ENCODE results near the gene NRROS.

NRROS gene

DNA sequence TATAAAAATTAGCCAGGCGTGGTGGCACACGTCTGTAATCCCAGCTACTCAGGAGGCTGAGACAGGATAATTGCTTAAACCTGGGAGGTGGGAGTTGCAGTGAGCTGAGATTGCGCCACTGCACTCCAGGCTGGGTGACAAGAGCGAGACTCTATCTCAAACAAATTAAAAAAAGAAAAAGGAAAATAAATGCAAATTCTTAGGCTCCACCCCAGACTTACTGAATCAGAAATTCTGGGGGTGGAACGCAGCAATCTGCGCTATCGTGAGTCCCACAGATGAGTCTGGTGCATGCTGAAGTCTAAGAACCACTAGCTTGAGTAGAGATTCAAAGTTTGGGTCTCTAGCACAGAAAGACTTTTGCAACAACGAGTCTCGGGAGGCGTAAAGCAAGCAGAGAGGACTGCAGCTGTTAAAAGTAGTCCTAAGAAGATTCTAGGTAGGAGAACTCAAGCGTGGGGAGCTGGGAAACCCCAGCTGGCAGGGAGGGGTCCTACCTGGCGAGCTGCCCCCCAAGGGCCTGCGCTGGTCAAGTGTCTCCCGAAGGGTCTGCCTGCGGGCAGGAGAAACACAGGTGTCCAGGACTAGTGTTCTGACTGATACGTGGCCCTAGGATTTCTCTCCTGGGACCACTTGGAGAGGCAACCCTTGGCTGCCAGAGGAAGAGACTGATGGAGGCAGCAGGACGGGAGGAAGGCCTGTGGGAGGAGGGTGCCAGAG, 50.6 kb downstream of the NRROS start:
- DNase-seq, result no peak

- DNase-seq, result no peak
These were observed 51.9 kb downstream of the NRROS start for GRCh38 chr3:196691386-196691785.

DNA sequence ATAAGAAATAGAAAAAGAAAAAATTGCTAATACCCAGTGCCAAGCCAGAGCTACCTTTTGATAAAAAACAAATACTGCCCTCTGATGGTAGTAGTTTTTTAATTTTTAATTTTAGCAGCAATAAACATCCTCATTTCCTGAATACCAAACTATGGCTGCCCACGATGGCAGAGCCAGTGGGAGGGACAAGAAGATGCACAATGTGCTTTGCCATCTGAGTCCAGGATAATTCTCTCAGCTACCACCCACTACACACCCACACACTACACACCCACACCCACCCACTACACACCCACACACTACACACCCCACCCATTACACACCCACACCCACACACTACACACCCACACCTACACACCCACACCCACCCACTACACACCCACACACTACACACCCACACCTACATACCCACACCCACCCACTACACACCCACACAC, 54.7 kb downstream of the NRROS start:
- DNase-seq, result peak; percentile 20

DNA sequence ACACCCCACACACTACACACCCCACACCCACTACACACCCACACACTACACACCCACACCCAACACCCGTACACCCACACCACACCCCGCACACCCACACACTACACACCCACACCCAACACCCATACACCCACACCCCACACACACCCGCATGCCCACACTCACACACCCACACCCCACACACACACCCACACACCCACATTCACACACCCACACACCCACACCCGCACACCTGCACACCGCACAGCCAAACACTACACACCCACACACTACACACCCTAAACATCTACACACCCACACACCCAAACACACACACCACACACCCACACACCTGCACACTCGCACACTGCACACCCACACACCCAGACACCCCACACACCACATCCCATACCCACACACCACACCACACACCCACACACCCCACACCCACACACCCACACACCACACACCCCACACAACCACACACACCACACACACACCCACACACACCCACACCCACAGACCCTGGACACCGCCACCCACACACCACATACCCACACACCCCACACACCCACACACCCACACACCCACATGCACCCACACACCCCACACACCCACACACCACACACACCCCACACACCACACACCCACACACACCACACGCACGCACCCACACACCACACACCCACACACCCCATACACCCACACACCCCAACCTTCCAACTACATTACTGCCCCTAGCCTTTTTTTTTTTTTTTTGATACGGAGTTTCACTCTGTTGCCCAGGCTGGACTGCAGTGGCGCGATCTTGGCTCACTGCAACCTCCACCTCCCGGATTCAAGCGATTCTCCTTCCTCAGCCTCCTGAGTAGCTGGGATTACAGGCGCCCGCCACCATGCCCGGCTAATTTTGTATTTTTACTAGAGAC, 55.7 kb downstream of the NRROS start:
- DNase-seq, result peak; percentile 31

DNA sequence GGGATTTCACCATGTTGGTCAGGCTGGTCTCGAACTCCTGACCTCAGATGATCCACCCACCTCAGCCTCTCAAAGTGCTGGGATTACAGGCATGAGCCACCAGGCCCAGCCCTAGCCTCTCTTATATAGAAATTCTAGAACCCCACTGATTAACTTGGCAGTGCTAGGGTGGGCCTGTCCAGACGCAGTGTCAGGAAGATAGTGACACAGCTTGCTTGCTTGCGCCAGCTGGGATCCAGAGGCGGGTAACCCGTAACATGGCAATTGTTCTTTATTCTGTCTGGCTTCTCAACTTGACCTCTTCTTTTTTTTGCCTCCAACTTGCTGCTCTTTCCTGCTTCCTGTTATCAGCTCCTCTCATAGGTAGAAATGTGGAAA, 56.3 kb downstream of the NRROS start:
- no peak for DNase-seq

DNA sequence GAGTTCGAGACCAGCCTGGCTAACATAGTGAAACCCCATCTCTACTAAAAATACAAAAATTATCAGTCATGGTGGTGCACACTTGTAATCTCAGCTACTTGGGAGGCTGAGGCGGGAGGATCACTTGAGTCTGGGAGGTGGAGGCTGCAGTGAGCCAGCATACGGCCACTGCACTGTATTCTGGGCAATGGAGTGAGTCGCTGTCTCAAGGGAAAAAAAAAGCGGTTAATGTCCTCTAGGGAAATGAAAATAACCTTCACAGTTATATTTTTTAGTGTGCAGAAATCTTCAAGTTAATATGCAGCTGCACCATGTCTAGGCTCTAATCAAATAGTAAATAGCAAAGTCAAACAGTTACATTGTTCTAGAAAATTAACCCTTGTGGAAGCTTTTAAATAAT, 57.8 kb downstream of the NRROS start:
- no peak for DNase-seq

- no peak for DNase-seq
These were observed 60.3 kb downstream of the NRROS start for GRCh38 chr3:196699749-196700148.

- DNase-seq, result no peak
These were observed 61.3 kb downstream of the NRROS start for GRCh38 chr3:196700801-196701200.

- no peak for DNase-seq
These were observed 66.8 kb downstream of the NRROS start for GRCh38 chr3:196706327-196706726.

- no peak for DNase-seq
These were observed 67.2 kb downstream of the NRROS start for GRCh38 chr3:196706731-196707130.

DNA sequence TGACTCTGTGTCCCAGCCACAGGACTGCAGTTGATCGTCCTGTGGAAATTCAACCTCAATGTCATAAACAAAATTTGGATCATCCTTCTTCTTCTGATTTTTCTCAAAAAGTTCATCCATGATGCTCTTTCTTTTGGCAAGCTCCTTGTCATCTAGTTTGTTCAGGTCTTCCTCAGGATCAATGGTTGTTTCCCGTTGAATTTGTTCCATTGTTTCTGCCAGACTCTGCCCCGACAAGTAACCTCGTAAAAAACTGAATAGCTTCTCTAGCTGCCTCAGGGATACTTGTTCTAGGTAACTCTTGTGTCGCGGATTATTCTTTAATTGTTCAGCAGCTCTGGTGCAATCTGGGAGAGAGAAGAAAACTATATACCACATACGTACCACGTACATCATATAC, 68.1 kb downstream of the NRROS start:
- DNase-seq, result no peak

- DNase-seq, result no peak
These were observed 69.0 kb downstream of the NRROS start for GRCh38 chr3:196708467-196708866.

Data from activated CD4-positive, alpha-beta T cell treated with anti-CD3 and anti-CD28 coated beads for 48 hours (primary cell).